ENCODE measurements around the gene PSRC1.

DNA sequence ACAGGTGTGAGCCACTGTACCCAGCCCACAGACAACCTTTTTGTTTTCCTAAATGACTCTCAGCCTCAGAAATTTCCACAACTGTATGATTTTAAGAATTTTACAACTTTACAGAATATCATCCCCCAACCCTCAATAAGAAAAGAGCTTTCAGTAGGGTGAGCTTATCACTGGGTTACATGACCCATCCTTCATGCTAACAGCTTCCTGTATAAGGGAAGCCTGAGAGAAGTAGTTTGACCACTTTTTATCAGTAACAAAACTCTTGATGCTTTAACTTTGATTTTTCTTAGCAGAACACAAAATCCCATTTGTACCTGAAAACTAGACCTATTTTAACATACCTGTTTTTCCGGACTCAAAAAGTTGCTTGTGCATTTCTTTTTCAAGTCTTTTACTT, 33.6 kb upstream of the PSRC1 start:
- TF ChIP-seq, protein P1, sequence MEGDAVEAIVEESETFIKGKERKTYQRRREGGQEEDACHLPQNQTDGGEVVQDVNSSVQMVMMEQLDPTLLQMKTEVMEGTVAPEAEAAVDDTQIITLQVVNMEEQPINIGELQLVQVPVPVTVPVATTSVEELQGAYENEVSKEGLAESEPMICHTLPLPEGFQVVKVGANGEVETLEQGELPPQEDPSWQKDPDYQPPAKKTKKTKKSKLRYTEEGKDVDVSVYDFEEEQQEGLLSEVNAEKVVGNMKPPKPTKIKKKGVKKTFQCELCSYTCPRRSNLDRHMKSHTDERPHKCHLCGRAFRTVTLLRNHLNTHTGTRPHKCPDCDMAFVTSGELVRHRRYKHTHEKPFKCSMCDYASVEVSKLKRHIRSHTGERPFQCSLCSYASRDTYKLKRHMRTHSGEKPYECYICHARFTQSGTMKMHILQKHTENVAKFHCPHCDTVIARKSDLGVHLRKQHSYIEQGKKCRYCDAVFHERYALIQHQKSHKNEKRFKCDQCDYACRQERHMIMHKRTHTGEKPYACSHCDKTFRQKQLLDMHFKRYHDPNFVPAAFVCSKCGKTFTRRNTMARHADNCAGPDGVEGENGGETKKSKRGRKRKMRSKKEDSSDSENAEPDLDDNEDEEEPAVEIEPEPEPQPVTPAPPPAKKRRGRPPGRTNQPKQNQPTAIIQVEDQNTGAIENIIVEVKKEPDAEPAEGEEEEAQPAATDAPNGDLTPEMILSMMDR (IDR thresholded peaks at IDR 0.05), result no peak
- no peak for TF ChIP-seq POLR2A (IDR thresholded peaks at IDR 0.05)
- no peak for TF ChIP-seq POLR2AphosphoS5 (IDR thresholded peaks at IDR 0.05)

Measured in sigmoid colon (tissue), 4 donors.